Muscle layer of colon (tissue), 2 donors: ENCODE results near the gene NPPC.
"Not testable (repeated sequence)": the region's sequence is repeated elsewhere in the genome, so short reads cannot be mapped to it uniquely, and the experiment has no call there.

Source experiments
- H3K27ac ChIP-seq: one replicate; pipeline ENCODE4 v1.7.0; 2013; ENCODE audit warnings: low read depth, mild to moderate bottlenecking, low read length, moderate library complexity
- H3K27me3 ChIP-seq, 2 donors: one replicate each; pipeline ENCODE4 v1.7.0; 2013; ENCODE audit warnings: low read length in 2 of 2, mild to moderate bottlenecking in 2 of 2; ENCODE audit not compliant: insufficient read depth in 2 of 2, control insufficient read depth in 1 of 2
- H3K36me3 ChIP-seq: one replicate; pipeline ENCODE4 v1.7.0; 2013; ENCODE audit warnings: mild to moderate bottlenecking, low read length; ENCODE audit not compliant: insufficient read depth
- H3K4me1 ChIP-seq: one replicate; pipeline ENCODE4 v1.7.0; 2013; ENCODE audit warnings: mild to moderate bottlenecking, low read length; ENCODE audit not compliant: insufficient read depth
- H3K4me3 ChIP-seq, 2 donors: one replicate each; pipeline ENCODE4 v1.7.0; 2013; ENCODE audit warnings: low read length in 2 of 2, low read depth in 1 of 2, mild to moderate bottlenecking in 1 of 2, moderate library complexity in 1 of 2
- H3K9ac ChIP-seq: one replicate; pipeline ENCODE4 v1.7.0; 2013; ENCODE audit warnings: low read length
- H3K9me3 ChIP-seq: one replicate; pipeline ENCODE4 v1.7.0; 2013; ENCODE audit warnings: mild to moderate bottlenecking, low read length
- donor health status: abdominal sarcoma.
- donor health status: Adenocarcinoma of cecum.

The NPPC gene

GRCh38 chr2:231880371-231880770 is 45.8 kb downstream of the NPPC start:
- not testable (repeated sequence) for H3K9ac ChIP-seq, H3K36me3 ChIP-seq, H3K27ac ChIP-seq, H3K4me1 ChIP-seq, H3K9me3 ChIP-seq, H3K4me3 ChIP-seq
- H3K27me3 ChIP-seq, result peaks cover 9 to 22% of the 10 kb centered on the region in 2 donors

- no peak overlapping the region for H3K27ac ChIP-seq
- H3K4me3 ChIP-seq, result no peak overlapping the region
- peaks cover 3 to 14% of the 10 kb centered on the region in 2 donors for H3K27me3 ChIP-seq
- H3K36me3 ChIP-seq, result no peaks in the 10 kb centered on the region
- H3K4me1 ChIP-seq, result no peaks in the 10 kb centered on the region
- H3K9ac ChIP-seq, result no peak overlapping the region
- H3K9me3 ChIP-seq, result no peaks in the 10 kb centered on the region
These were observed 47.0 kb downstream of the NPPC start for GRCh38 chr2:231879216-231879615.

DNA sequence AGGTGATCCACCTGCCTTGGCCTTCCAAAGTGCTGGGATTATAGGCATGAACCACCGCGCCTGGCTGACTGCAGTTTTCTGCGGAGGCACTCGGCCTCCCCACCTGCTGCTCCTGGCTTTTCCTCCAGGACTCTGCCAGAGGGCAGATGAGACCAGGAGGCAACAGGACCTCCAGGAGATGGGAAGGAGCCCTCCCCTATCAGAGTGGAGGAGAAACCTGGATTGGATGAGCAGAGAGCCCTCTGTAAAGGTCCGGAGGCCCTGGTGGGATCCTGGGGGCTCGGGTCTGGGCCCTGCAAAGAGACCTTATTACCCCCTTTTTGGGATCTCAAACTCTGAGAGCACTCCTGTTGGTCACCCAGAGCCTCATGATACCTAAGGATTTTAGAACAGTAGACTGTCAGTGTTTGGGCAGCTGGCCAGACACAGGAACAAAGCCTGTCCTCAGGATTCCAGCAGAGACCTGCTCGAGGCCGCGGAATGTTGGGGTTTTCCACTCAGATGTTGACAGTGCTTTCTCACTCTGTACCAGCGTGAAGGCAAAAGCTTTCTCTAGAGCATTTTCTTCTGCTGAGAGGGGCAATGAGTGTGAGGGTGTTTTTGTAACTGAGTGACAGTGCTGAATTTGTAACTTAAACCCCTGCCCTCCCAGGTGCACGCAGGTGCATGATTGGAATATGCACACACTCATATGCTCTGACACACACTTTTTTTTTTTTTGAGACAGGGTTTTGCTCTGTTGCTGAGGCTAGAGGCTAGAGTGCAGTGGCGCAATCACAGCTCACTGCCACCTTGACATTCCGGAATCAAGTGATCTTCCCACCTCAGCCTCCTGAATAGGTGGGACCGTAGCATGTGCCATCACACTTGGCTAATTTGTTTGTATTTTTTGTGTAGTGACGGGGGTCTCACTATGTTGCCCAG is 48.4 kb downstream of the NPPC start:
- Histone ChIP-seq H3K9ac (no peak overlapping the region), H3K9me3 (no peaks in the 10 kb centered on the region), H3K27ac (no peak overlapping the region), H3K4me1 (no peaks in the 10 kb centered on the region), H3K36me3 (no peaks in the 10 kb centered on the region), H3K4me3 (no peak overlapping the region), H3K27me3 (peaks cover 0 to 9% of the 10 kb centered on the region in 2 donors)

GRCh38 chr2:231874944-231875343 is 51.3 kb downstream of the NPPC start:
- Histone ChIP-seq H3K9ac (no peak overlapping the region), H3K27me3 (peaks cover 0 to 4% of the 10 kb centered on the region in 2 donors), H3K4me1 (no peaks in the 10 kb centered on the region), H3K36me3 (no peaks in the 10 kb centered on the region), H3K4me3 (no peak overlapping the region), H3K27ac (no peak overlapping the region), H3K9me3 (no peaks in the 10 kb centered on the region)
